H1 (cell line): ENCODE measurements around the gene ELFN2. TPM values are rescaled to one million over a fixed set of nuclear protein-coding genes. Genes with fewer than 3 reads are reported as not detected.

Source experiments
- CTCF ChIA-PET: fragments of 300-600 bp; sonication (Branson Sonifier 250); formaldehyde crosslinking; loops from one replicate; lab custom pipeline; 2021; ENCODE audit not compliant: partially characterized antibody; lab: Charles Lee
- POLR2A ChIA-PET: fragments of 300-600 bp; sonication (Branson Sonifier 250); formaldehyde crosslinking; loops from one replicate; lab custom pipeline; 2021; ENCODE audit warnings: inconsistent platforms; ENCODE audit not compliant: partially characterized antibody; lab: Charles Lee
- DNase-seq, 2 experiments: peaks; one replicate each; pipeline versions ENCODE4 v3.0.0 to v3.0.0-alpha.2; 2010 to 2022; ENCODE audit warnings: low spot score in 2 of 2, low read depth in 1 of 2, mixed read lengths in 1 of 2
- FAIRE-seq: peaks from 2 replicates; lab custom pipeline; 2011; peaks lifted over from hg19 to GRCh38; lab: Jason Lieb, UNC
- H2AFZ ChIP-seq: 2 replicates; pipeline ENCODE4 v1.8.1; 2012; ENCODE audit warnings: low read length, inconsistent platforms
- H2AK5ac ChIP-seq: 2 replicates; pipeline ENCODE4 v1.6.1; 2013; ENCODE audit warnings: low read depth, low read length
- H2BK120ac ChIP-seq: replicated peaks from 2 replicates; pipeline ENCODE3; 2013; ENCODE audit warnings: low read depth, low read length, inconsistent platforms
- H2BK12ac ChIP-seq: 2 replicates; pipeline ENCODE4 v1.6.1; 2013; ENCODE audit warnings: low read depth, low read length
- H2BK15ac ChIP-seq: 2 replicates; pipeline ENCODE4 v1.6.1; 2013; ENCODE audit warnings: low read length
- H2BK20ac ChIP-seq: 2 replicates; pipeline ENCODE4 v1.6.1; 2013; ENCODE audit warnings: low read length
- H2BK5ac ChIP-seq: 2 replicates; pipeline ENCODE4 v1.6.1; 2013; ENCODE audit warnings: low read depth, low read length
- H3K14ac ChIP-seq: 2 replicates; pipeline ENCODE4 v1.6.1; 2013; ENCODE audit warnings: inconsistent platforms; ENCODE audit not compliant: insufficient read length
- H3K18ac ChIP-seq: 2 replicates; pipeline ENCODE4 v1.6.1; 2013; ENCODE audit warnings: low read length; ENCODE audit errors: extremely low read depth
- H3K23ac ChIP-seq: 2 replicates; pipeline ENCODE4 v1.6.1; 2013; ENCODE audit warnings: inconsistent platforms; ENCODE audit not compliant: insufficient read length
- H3K23me2 ChIP-seq: 2 replicates; pipeline ENCODE4 v1.6.1; 2013; ENCODE audit warnings: low read depth, low read length
- H3K27ac ChIP-seq: 2 replicates; pipeline ENCODE4 v1.6.1; 2011; ENCODE audit warnings: low read depth, low read length, inconsistent platforms
- H3K27me3 ChIP-seq, 4 experiments: replicated peaks in 1 of 4; 1 replicate in 1 of 4; 2 replicates in 3 of 4; pipeline versions ENCODE4 v1.6.1 to v1.8.1; 2011 to 2013; ENCODE audit warnings: low read length in 3 of 4, mild to moderate bottlenecking in 3 of 4, inconsistent platforms in 2 of 4, mixed read lengths in 2 of 4, moderate library complexity in 1 of 4; ENCODE audit not compliant: control insufficient read depth in 3 of 4, insufficient read depth in 3 of 4; ENCODE audit errors: extremely low read depth in 1 of 4
- H3K36me3 ChIP-seq, 4 experiments: 2 replicates each; pipeline versions ENCODE4 v1.6.1 to v1.8.1; 2011 to 2013; ENCODE audit warnings: mild to moderate bottlenecking in 4 of 4, low read length in 3 of 4, moderate library complexity in 2 of 4, control low read depth in 1 of 4, inconsistent platforms in 1 of 4; ENCODE audit not compliant: insufficient read depth in 4 of 4, control insufficient read depth in 2 of 4
- H3K4ac ChIP-seq: replicated peaks from 2 replicates; pipeline ENCODE3; 2013; ENCODE audit warnings: low read length, low read depth, mixed read lengths, inconsistent platforms; ENCODE audit not compliant: insufficient read length
- H3K4me1 ChIP-seq, 4 experiments: replicated peaks in 1 of 4; 1 replicate in 1 of 4; 2 replicates in 3 of 4; pipeline versions ENCODE4 v1.6.1 to v1.8.1; 2011 to 2013; ENCODE audit warnings: low read length in 3 of 4, inconsistent platforms in 2 of 4, mixed read lengths in 1 of 4; ENCODE audit not compliant: insufficient read depth in 4 of 4, control insufficient read depth in 3 of 4
- H3K4me2 ChIP-seq, 2 experiments: 2 replicates each; pipeline versions ENCODE4 v1.6.1 to v1.8.1; 2011 to 2013; ENCODE audit warnings: low read depth in 2 of 2, low read length in 2 of 2, control low read depth in 1 of 2, inconsistent platforms in 1 of 2, mild to moderate bottlenecking in 1 of 2; ENCODE audit not compliant: insufficient read depth in 1 of 2
- H3K4me3 ChIP-seq, 4 experiments: fragments of 200-600, 300-600 bp in 1 of 4; sonication (generic), shearing (Covaris generic), sonication (Bioruptor Twin) in 1 of 4; 2 replicates each; pipeline versions ENCODE4 v1.5.1 to v1.8.1; 2011 to 2016; ENCODE audit warnings: low read length in 4 of 4, low read depth in 3 of 4, control low read depth in 2 of 4, inconsistent platforms in 2 of 4, mild to moderate bottlenecking in 2 of 4, mixed read lengths in 1 of 4, moderate library complexity in 1 of 4; ENCODE audit not compliant: insufficient read depth in 2 of 4; ENCODE audit errors: extremely low read depth in 1 of 4
- H3K56ac ChIP-seq: replicated peaks from 2 replicates; pipeline ENCODE3; 2013; ENCODE audit warnings: low read depth, mild to moderate bottlenecking, mixed read lengths, low read length, inconsistent platforms; ENCODE audit not compliant: insufficient read length
- H3K79me1 ChIP-seq: 2 replicates; pipeline ENCODE4 v1.6.1; 2013; ENCODE audit warnings: low read depth, low read length, control low read depth
- H3K79me2 ChIP-seq, 2 experiments: 2 replicates each; pipeline versions ENCODE4 v1.6.1 to v1.8.1; 2012 to 2013; ENCODE audit warnings: low read length in 2 of 2, mild to moderate bottlenecking in 2 of 2, inconsistent platforms in 1 of 2; ENCODE audit not compliant: insufficient read depth in 2 of 2, control insufficient read depth in 1 of 2
- H3K9ac ChIP-seq, 4 experiments: replicated peaks in 1 of 4; 1 replicate in 1 of 4; 2 replicates in 3 of 4; pipeline versions ENCODE4 v1.6.1 to v1.8.1; 2011 to 2013; ENCODE audit warnings: low read depth in 3 of 4, low read length in 3 of 4, control low read depth in 2 of 4, mild to moderate bottlenecking in 2 of 4, moderate library complexity in 2 of 4, inconsistent platforms in 1 of 4; ENCODE audit errors: extremely low read depth in 1 of 4
- H3K9me3 ChIP-seq, 2 experiments: 2 replicates each; pipeline versions ENCODE4 v1.6.1 to v1.8.1; 2012 to 2013; ENCODE audit warnings: mild to moderate bottlenecking in 2 of 2, moderate library complexity in 2 of 2, control low read depth in 1 of 2, inconsistent platforms in 1 of 2, low read depth in 1 of 2, low read length in 1 of 2, mixed read lengths in 1 of 2; ENCODE audit not compliant: insufficient read depth in 2 of 2
- H4K20me1 ChIP-seq, 2 experiments: replicated peaks in 1 of 2; 2 replicates each; pipeline versions ENCODE3 to v1.8.1; 2011 to 2013; ENCODE audit warnings: inconsistent platforms in 2 of 2, low read length in 2 of 2, mild to moderate bottlenecking in 1 of 2; ENCODE audit not compliant: insufficient read depth in 2 of 2, control insufficient read depth in 1 of 2
- H4K5ac ChIP-seq: 2 replicates; pipeline ENCODE4 v1.6.1; 2013; ENCODE audit warnings: low read length, low read depth, mixed read lengths, inconsistent platforms; ENCODE audit not compliant: insufficient read length
- H4K8ac ChIP-seq: 2 replicates; pipeline ENCODE4 v1.8.0; 2013; ENCODE audit warnings: mild to moderate bottlenecking, moderate library complexity, low read length, inconsistent platforms; ENCODE audit not compliant: insufficient read depth; ENCODE audit errors: extremely low read depth
- H4K91ac ChIP-seq: replicated peaks from 2 replicates; pipeline ENCODE3; 2013; ENCODE audit warnings: low read length, mixed read lengths, inconsistent platforms; ENCODE audit not compliant: insufficient read length
- PHF8 ChIP-seq: fragments of 200-600 bp; sonication (generic); conservative IDR thresholded peaks from 2 replicates; pipeline ENCODE4 v1.7.1; 2012; ENCODE audit warnings: low read depth, mild to moderate bottlenecking, inconsistent platforms, low read length, moderate library complexity
- POLR2A ChIP-seq, 2 experiments: IDR thresholded peaks; 1 replicate in 1 of 2; 2 replicates in 1 of 2; pipeline ENCODE4 v1.6.1; 2011; ENCODE audit warnings: low read depth in 2 of 2, low read length in 2 of 2, mild to moderate bottlenecking in 2 of 2; ENCODE audit errors: control extremely low read depth in 1 of 2
- WGBS, 2 experiments: shearing (Covaris generic) in 1 of 2; methylation state at CpG; one replicate each; pipeline versions ENCODE4 v1.1.6 to v1.1.7; 2013 to 2015; ENCODE audit warnings: low lambda C conversion rate in 2 of 2, mixed read lengths in 2 of 2, inconsistent platforms in 1 of 2, low coverage in 1 of 2, missing lambda C conversion rate in 1 of 2; ENCODE audit not compliant: insufficient replicate concordance in 2 of 2, insufficient coverage in 1 of 2, insufficient read length in 1 of 2; ENCODE audit errors: extremely low coverage in 1 of 2, missing lambda C conversion rate in 1 of 2; 5-methylcytosine and 5-hydroxymethylcytosine counted together
- polyA plus RNA-seq, 7 experiments: library from polyadenylated mRNA; depleted of rRNA in 3 of 7; stranded (reverse) in 5 of 7; unstranded in 2 of 7; fragments of >200 nt in 5 of 7; fragments of 200-250 nt in 2 of 7; gene quantifications; 1 replicate in 5 of 7; 2 replicates in 1 of 7; 4 replicates in 1 of 7; pipeline versions ENCODE4 v1.2.1 to v1.2.3, GENCODE V29; 2011 to 2013; ENCODE audit warnings: missing spikeins in 2 of 7, mixed read lengths in 2 of 7
- total RNA-seq: library from RNA; stranded (reverse); fragmentation: NEBNext Ultra II Directional; extraction: Animal tissue kit (Norgen Biotek cat#: 25700); gene quantifications from 2 replicates; pipeline ENCODE4 v1.2.1, GENCODE V29; 2021
- TF ChIP-seq, protein P1 (sequence below): IDR thresholded peaks from 2 replicates; pipeline ENCODE4 v1.6.1; 2012; ENCODE audit warnings: inconsistent platforms
- TF ChIP-seq, protein P2 (sequence below): IDR thresholded peaks from 2 replicates; pipeline ENCODE4 v1.6.1; 2011; ENCODE audit warnings: low read depth, mild to moderate bottlenecking, low read length; ENCODE audit not compliant: insufficient read depth

The ELFN2 gene
- total and polyA plus RNA-seq, 2 of the 8 experiments (the other 6 are each of a cell fraction or from before 2014, with no cell fraction given), result 0.63 to 0.88 TPM

DNA sequence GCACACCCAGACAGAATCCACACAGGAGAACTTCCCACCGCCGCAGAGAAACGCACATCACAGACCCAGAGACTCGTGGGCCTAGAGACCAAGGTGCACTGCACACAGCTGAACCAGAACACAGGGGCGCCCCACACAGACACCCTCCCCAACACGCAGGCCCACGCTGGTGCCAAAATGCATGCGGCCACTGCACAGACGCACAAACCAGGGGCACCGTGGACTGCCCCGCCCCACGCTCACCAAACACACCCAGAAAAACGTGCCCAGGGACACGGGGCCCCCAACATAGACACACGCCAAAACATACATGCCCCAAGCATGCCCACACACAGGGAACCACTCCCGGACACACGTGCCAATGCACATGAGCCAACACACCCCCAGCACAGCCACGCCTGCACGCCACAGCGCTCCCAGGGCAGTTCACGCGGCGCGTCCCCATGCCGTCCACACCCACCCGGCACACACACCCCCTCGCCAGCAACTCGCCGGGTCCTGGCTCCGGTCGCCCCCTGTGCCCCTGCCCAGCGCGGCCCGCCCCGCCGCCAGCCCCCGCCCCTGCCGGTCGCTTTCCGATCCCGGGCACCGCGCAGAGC, 7.8 kb downstream of the ELFN2 start:
- CTCF ChIA-PET, result interaction anchor here (1.0 to 3.0 kb wide), 2 partner anchors 10 to 14 kb away, joined by 7 to 25 read pairs; no protein-coding TSS in a partner anchor
- H2BK15ac ChIP-seq, result peak overlapping the region; percentile 99; the same call in 1 of the 2 replicates
- peaks cover 10% of the 10 kb centered on the region; the same call in 1 of the 2 replicates for H3K23me2 ChIP-seq
- H2BK5ac ChIP-seq, result peak overlapping the region; percentile 44; the same call in 1 of the 2 replicates
- peaks cover 0 to 2% of the 10 kb centered on the region in 2 experiments for H4K20me1 ChIP-seq
- H3K9ac ChIP-seq, result no peak overlapping the region
- H3K56ac ChIP-seq, result no peak overlapping the region
- H3K14ac ChIP-seq, result no peak overlapping the region
- no peak overlapping the region; the same call in 1 of the 2 replicates for H2AK5ac ChIP-seq
- no peaks in the 10 kb centered on the region for H3K9me3 ChIP-seq
- H3K79me1 ChIP-seq, result no peaks in the 10 kb centered on the region
- H3K4me1 ChIP-seq, result peaks cover 3 to 28% (median 20%) of the 10 kb centered on the region in 4 experiments
- peak overlapping the region; percentile 87 for H3K18ac ChIP-seq
- peak overlapping the region; percentile 75 for H4K91ac ChIP-seq
- POLR2A ChIA-PET, result no interaction called here
- no peak overlapping the region for H3K4ac ChIP-seq
- H3K4me2 ChIP-seq, result peak overlapping the region; percentile 82 to 87
- peak overlapping the region; percentile 23; the same call in 1 of the 2 replicates for H2BK20ac ChIP-seq
- H3K4me3 ChIP-seq, result peak overlapping the region; percentile 29 to 57 (median 43); a peak in 6 of 8 replicates
- no peak for DNase-seq
- 40% methylated on average over 31 of the region's 43 CpGs; no CpG with 5 or more reads in 1 of the 2 experiments for WGBS, 2 experiments
- peak overlapping the region; percentile 31; the same call in 1 of the 2 replicates for H4K8ac ChIP-seq
- peaks cover 0 to 32% (median 26%) of the 10 kb centered on the region in 4 experiments; a peak in 6 of 7 replicates for H3K27me3 ChIP-seq
- peak overlapping the region; percentile 84; the same call in 1 of the 2 replicates for H2BK12ac ChIP-seq
- H3K36me3 ChIP-seq, result no peaks in the 10 kb centered on the region
- H3K23ac ChIP-seq, result no peak overlapping the region
- no peak overlapping the region for H2BK120ac ChIP-seq
- no peak for FAIRE-seq
- no peak overlapping the region for H3K27ac ChIP-seq
- H4K5ac ChIP-seq, result peak overlapping the region; percentile 2
- no peak overlapping the region for H2AFZ ChIP-seq
- H3K79me2 ChIP-seq, result no peaks in the 10 kb centered on the region
- TF ChIP-seq PHF8 (no peak), POLR2A (IDR thresholded peaks at IDR 0.05; ENCODE audit: control extremely low read depth in 1 of 2, low read depth in 2 of 2, low read length in 2 of 2) (no peak)
- TF ChIP-seq, protein P1, sequence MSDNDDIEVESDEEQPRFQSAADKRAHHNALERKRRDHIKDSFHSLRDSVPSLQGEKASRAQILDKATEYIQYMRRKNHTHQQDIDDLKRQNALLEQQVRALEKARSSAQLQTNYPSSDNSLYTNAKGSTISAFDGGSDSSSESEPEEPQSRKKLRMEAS, result peak; percentile 9; the same call in 1 of the 2 replicates
- TF ChIP-seq, protein P2, sequence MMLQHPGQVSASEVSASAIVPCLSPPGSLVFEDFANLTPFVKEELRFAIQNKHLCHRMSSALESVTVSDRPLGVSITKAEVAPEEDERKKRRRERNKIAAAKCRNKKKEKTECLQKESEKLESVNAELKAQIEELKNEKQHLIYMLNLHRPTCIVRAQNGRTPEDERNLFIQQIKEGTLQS, result no peak
